ENCODE data around the gene CC2D1A.

Gene CC2D1A

GRCh38 chr19:13929340-13929739 is 23.3 kb downstream of the CC2D1A start:
- peaks cover 0 to 2% of the 10 kb centered on the region in 2 donors for H3K27me3 ChIP-seq
- H3K4me1 ChIP-seq: no peaks in the 10 kb centered on the region
- no peak for DNase-seq
- intact Hi-C loops (cut with DNase I; ENCODE audit: low total_unique reads): no loop called here
- H3K9me3 ChIP-seq: no peaks in the 10 kb centered on the region
- H3K4me3 ChIP-seq: no peak overlapping the region
- H3K36me3 ChIP-seq: peaks cover 30 to 88% (median 41%) of the 10 kb centered on the region in 3 donors
- TF ChIP-seq CTCF (IDR thresholded peaks at IDR 0.05): no peak
- H3K27ac ChIP-seq: no peak overlapping the region

DNA sequence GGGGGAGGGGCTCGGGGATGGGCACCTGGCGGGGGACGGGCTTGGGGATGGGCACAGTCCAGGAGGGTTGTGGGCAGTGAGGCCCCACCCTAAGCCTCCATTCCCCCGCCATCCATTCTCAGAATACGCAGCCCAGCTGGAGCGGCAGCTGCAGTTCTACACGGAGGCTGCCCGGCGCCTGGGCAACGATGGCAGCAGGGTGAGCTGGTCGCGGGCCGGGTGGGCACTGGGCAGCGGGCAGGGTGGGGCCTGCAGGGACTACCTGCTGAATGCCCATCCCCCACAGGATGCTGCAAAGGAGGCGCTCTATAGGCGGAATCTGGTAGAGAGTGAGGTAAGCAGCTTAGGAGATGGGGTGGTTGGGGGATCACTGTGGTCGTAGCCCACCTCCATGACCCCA is 24.0 kb downstream of the CC2D1A start:
- H3K4me1 ChIP-seq: no peaks in the 10 kb centered on the region
- H3K9me3 ChIP-seq: no peaks in the 10 kb centered on the region
- TF ChIP-seq CTCF (IDR thresholded peaks at IDR 0.05): no peak
- H3K36me3 ChIP-seq: peaks cover 24 to 82% (median 36%) of the 10 kb centered on the region in 3 donors
- no peak for DNase-seq
- H3K4me3 ChIP-seq: no peak overlapping the region
- peaks cover 0 to 8% of the 10 kb centered on the region in 2 donors for H3K27me3 ChIP-seq
- no peak overlapping the region for H3K27ac ChIP-seq
- intact Hi-C loops (cut with DNase I; ENCODE audit: low total_unique reads): no loop called here

GRCh38 chr19:13930402-13930801 is 24.4 kb downstream of the CC2D1A start:
- H3K4me3 ChIP-seq: no peak overlapping the region

DNA sequence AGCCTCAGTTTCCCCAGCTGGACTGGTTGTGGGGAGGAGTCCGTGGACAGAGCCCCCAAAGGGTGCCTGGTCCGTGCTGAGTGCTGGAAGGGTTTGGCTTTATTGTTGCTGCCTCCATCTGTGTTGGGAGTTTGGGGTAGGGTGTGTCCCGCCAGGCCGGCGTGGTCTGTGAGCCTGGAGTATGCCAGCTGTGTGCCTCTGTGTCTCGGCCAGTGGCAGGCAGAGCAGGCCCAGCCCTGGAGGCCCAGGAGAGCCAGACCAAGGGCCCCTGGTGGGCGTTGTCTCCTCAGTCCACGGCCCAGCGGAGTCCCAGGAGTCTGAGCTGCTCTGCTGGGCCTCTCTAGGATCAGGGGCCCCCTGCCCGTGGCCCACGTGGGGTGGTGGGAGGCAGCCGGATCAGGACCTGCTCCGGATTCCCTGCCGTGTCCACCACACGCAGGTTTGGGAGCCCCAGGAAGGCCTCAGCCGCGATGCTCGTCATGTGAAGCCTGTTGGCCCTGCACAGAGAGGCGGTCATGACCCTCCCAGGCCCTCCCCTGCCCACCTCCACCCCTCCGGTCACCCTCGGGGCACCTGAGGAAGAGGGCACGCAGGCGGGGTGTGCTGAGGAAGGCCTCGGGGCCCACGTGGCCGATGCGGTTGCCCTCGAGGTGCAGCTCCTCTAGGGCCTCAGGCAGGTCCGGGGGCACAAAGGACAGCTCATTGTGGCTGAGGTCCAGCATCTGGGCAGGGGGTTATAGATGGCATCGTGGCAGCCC is 25.6 kb downstream of the CC2D1A start:
- Histone ChIP-seq H3K4me3 (no peak overlapping the region), H3K27ac (no peak overlapping the region), H3K36me3 (peaks cover 12 to 69% (median 23%) of the 10 kb centered on the region in 3 donors), H3K9me3 (no peaks in the 10 kb centered on the region), H3K27me3 (peaks cover 0 to 20% of the 10 kb centered on the region in 2 donors), H3K4me1 (no peaks in the 10 kb centered on the region)
- TF ChIP-seq CTCF (IDR thresholded peaks at IDR 0.05): no peak
- no peak for DNase-seq
- intact Hi-C loops (cut with DNase I; ENCODE audit: low total_unique reads): no loop called here

More at GRCh38 chr19:13930402-13930801, 24.4 kb downstream of the CC2D1A start:
- DNase-seq: no peak
- peaks cover 19 to 78% (median 32%) of the 10 kb centered on the region in 3 donors for H3K36me3 ChIP-seq
- intact Hi-C loops (cut with DNase I; ENCODE audit: low total_unique reads): no loop called here
- H3K4me1 ChIP-seq: no peaks in the 10 kb centered on the region
- peaks cover 0 to 9% of the 10 kb centered on the region in 2 donors for H3K27me3 ChIP-seq
- TF ChIP-seq CTCF (IDR thresholded peaks at IDR 0.05): no peak
- no peaks in the 10 kb centered on the region for H3K9me3 ChIP-seq
- no peak overlapping the region for H3K27ac ChIP-seq

DNA sequence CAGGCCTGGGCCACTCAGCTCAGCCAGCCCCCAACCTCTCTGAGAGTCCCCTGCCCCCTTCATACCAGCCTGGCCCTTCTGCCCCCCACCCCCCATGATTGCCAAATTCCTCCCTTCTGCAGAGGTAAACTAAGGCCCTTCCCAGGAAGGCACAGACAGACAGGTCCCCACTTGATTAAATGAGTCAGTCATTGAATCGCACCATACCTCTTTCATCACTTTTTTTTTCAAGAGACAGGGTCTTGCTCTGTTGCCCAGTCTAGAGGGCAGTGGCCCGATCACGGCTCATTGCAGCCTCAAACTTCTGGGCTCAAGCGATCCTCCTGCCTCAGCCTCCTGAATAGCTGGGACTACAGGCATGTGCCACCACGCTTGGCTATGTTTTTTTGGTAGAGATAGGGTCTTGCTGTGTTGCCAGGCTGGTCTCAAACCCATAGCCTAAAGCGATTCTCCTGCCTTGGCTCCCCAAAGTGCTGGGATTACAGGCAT is 26.2 kb downstream of the CC2D1A start:
- Histone ChIP-seq H3K9me3 (no peaks in the 10 kb centered on the region), H3K4me1 (no peaks in the 10 kb centered on the region), H3K27ac (no peak overlapping the region), H3K27me3 (peaks cover 0 to 20% of the 10 kb centered on the region in 2 donors), H3K4me3 (no peak overlapping the region), H3K36me3 (peaks cover 6 to 63% (median 17%) of the 10 kb centered on the region in 3 donors)
- no peak for DNase-seq
- no peak for TF ChIP-seq CTCF (IDR thresholded peaks at IDR 0.05)
- intact Hi-C loops (cut with DNase I; ENCODE audit: low total_unique reads): no loop called here
